ENCODE data around the gene SPTLC3.

SPTLC3 gene

DNA sequence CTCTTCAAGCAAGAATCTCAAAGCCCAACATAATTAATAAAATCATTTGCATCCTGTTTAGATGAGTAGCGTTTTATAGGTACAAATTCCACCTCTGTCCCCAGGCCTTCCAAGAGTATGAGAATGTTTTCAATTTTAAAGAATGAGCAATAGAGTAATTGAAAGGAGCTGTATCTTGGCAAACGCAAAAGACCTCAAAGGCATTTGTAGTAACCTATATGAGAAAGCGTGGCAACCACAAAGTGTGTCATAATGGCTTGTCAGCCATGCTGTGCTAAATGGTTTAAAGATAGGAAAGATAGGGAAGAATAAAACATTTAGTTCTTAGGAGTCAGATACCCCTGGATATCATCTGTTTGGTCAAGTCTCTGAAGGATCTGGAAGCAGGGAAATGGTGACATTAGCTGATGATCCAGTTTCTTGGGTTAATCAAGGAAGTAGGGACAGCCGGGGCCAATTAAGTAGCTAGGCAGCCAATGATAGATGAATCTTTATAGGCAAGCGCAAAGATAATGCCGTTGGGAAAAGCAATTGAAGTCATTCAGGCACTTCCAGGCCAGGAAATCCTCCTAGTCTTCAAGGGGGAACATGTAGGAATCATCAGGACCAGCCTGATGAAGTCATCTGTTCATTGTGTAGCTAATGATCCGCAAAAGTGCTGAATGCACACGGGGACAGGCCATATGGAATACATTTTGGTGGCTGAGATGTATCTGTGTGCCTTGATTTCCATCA lies 140.8 kb downstream of the SPTLC3 start:
- H2BK12ac ChIP-seq (ENCODE audit: low read length in 2 of 2): no peak overlapping the region
- no peaks in the 10 kb centered on the region for H3K9me3 ChIP-seq (ENCODE audit: control insufficient read depth, low read length)
- H3K79me1 ChIP-seq (replicated peaks; ENCODE audit: low read length, poor library complexity, severe bottlenecking): no peaks in the 10 kb centered on the region
- H2BK15ac ChIP-seq (ENCODE audit: low read depth, poor library complexity, severe bottlenecking): no peak overlapping the region
- no peak overlapping the region for H2BK5ac ChIP-seq (ENCODE audit: low read depth, low read length, poor library complexity, severe bottlenecking)
- no peak overlapping the region for H3K14ac ChIP-seq (ENCODE audit: low read length in 2 of 2)
- H2AFZ ChIP-seq (ENCODE audit: low read depth, low read length): no peak overlapping the region
- no peaks in the 10 kb centered on the region for H3K27me3 ChIP-seq (ENCODE audit: control insufficient read depth in 1 of 2, insufficient read depth in 1 of 2, low read length in 2 of 2)
- no peak for DNase-seq
- H3K4ac ChIP-seq (ENCODE audit: low read depth in 1 of 2, low read length in 2 of 2): no peak overlapping the region
- H3K4me1 ChIP-seq (ENCODE audit: control insufficient read depth, insufficient read depth, low read depth, low read length): peaks cover 5% of the 10 kb centered on the region
- 83% methylated on average over 5 of the region's 8 CpGs for WGBS
- no peak overlapping the region for H2AK5ac ChIP-seq (ENCODE audit: low read length, severe bottlenecking)
- no peak overlapping the region for H4K91ac ChIP-seq (ENCODE audit: low read length)
- H3K4me2 ChIP-seq (ENCODE audit: low read length, poor library complexity, severe bottlenecking): no peak overlapping the region
- no peak overlapping the region for H3K27ac ChIP-seq (ENCODE audit: low read length, poor library complexity, severe bottlenecking)
- no peak overlapping the region for H2BK120ac ChIP-seq (ENCODE audit: low read depth, low read length)
- peaks cover 6 to 8% of the 10 kb centered on the region in 2 experiments for H3K36me3 ChIP-seq (ENCODE audit: control insufficient read depth in 1 of 2, insufficient read depth in 2 of 2, low read depth in 1 of 2, low read length in 2 of 2)
- no peak overlapping the region for H3K18ac ChIP-seq (ENCODE audit: low read depth in 1 of 2, low read length in 2 of 2)
- no peak overlapping the region for H3K23ac ChIP-seq (ENCODE audit: low read length in 2 of 2)
- no peak overlapping the region for H4K8ac ChIP-seq (ENCODE audit: low read length)
- H3K4me3 ChIP-seq (ENCODE audit: insufficient read depth in 1 of 2, low read depth in 1 of 2, low read length in 2 of 2): no peak overlapping the region
- no peak overlapping the region for H3K9ac ChIP-seq (ENCODE audit: low read length)

DNA sequence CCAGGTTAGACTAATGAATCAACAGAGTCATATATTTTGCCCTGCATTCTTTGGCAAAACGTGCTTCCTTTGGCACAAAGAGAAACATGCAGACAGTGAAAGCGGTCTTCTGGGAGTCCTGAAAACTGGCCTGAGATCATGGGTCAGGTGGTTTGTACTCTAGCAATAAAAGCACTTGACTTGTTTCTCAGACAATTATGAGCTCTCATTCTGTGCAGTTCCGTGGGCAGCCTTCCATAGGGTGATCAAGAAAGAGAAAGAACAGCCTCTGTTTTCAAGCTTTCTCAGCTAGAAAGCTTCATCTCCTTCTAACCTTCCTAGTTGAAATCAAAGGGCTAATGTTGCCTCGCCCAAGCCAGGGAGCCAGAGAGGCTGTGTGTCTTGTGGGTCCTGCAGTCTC lies 149.6 kb downstream of the SPTLC3 start:
- H2BK5ac ChIP-seq (ENCODE audit: low read depth, low read length, poor library complexity, severe bottlenecking): no peak overlapping the region
- no peak overlapping the region for H2BK15ac ChIP-seq (ENCODE audit: low read depth, poor library complexity, severe bottlenecking)
- H3K4me2 ChIP-seq (ENCODE audit: low read length, poor library complexity, severe bottlenecking): no peak overlapping the region
- 69% methylated on average over 4 of the region's 4 CpGs for WGBS
- H2AFZ ChIP-seq (ENCODE audit: low read depth, low read length): no peak overlapping the region
- H3K4me3 ChIP-seq (ENCODE audit: insufficient read depth in 1 of 2, low read depth in 1 of 2, low read length in 2 of 2): no peak overlapping the region
- no peak overlapping the region for H3K14ac ChIP-seq (ENCODE audit: low read length in 2 of 2)
- H2AK5ac ChIP-seq (ENCODE audit: low read length, severe bottlenecking): no peak overlapping the region
- H3K18ac ChIP-seq (ENCODE audit: low read depth in 1 of 2, low read length in 2 of 2): no peak overlapping the region
- H3K4me1 ChIP-seq (ENCODE audit: control insufficient read depth, insufficient read depth, low read depth, low read length): no peaks in the 10 kb centered on the region
- no peaks in the 10 kb centered on the region for H3K27me3 ChIP-seq (ENCODE audit: control insufficient read depth in 1 of 2, insufficient read depth in 1 of 2, low read length in 2 of 2)
- no peak overlapping the region for H3K4ac ChIP-seq (ENCODE audit: low read depth in 1 of 2, low read length in 2 of 2)
- H4K91ac ChIP-seq (ENCODE audit: low read length): no peak overlapping the region
- H3K23ac ChIP-seq (ENCODE audit: low read length in 2 of 2): no peak overlapping the region
- peaks cover 8 to 20% of the 10 kb centered on the region in 2 experiments for H3K36me3 ChIP-seq (ENCODE audit: control insufficient read depth in 1 of 2, insufficient read depth in 2 of 2, low read depth in 1 of 2, low read length in 2 of 2)
- no peak overlapping the region for H3K27ac ChIP-seq (ENCODE audit: low read length, poor library complexity, severe bottlenecking)
- no peak overlapping the region for H2BK120ac ChIP-seq (ENCODE audit: low read depth, low read length)
- no peak overlapping the region for H3K9ac ChIP-seq (ENCODE audit: low read length)
- no peaks in the 10 kb centered on the region for H3K79me1 ChIP-seq (replicated peaks; ENCODE audit: low read length, poor library complexity, severe bottlenecking)
- H3K9me3 ChIP-seq (ENCODE audit: control insufficient read depth, low read length): no peaks in the 10 kb centered on the region
- H2BK12ac ChIP-seq (ENCODE audit: low read length in 2 of 2): no peak overlapping the region
- H4K8ac ChIP-seq (ENCODE audit: low read length): no peak overlapping the region
- DNase-seq: no peak

GRCh38 chr20:13159889-13160288 lies 151.1 kb downstream of the SPTLC3 start:
- Histone ChIP-seq H3K4ac (ENCODE audit: low read depth in 1 of 2, low read length in 2 of 2) (no peak overlapping the region), H3K27ac (ENCODE audit: low read length, poor library complexity, severe bottlenecking) (no peak overlapping the region), H2BK12ac (ENCODE audit: low read length in 2 of 2) (no peak overlapping the region), H3K36me3 (ENCODE audit: control insufficient read depth in 1 of 2, insufficient read depth in 2 of 2, low read depth in 1 of 2, low read length in 2 of 2) (peaks cover 2 to 11% of the 10 kb centered on the region in 2 experiments), H4K8ac (ENCODE audit: low read length) (no peak overlapping the region), H3K4me3 (ENCODE audit: insufficient read depth in 1 of 2, low read depth in 1 of 2, low read length in 2 of 2) (no peak overlapping the region), H3K79me1 (replicated peaks; ENCODE audit: low read length, poor library complexity, severe bottlenecking) (no peaks in the 10 kb centered on the region), H2BK5ac (ENCODE audit: low read depth, low read length, poor library complexity, severe bottlenecking) (no peak overlapping the region), H2BK15ac (ENCODE audit: low read depth, poor library complexity, severe bottlenecking) (no peak overlapping the region), H3K27me3 (ENCODE audit: control insufficient read depth in 1 of 2, insufficient read depth in 1 of 2, low read length in 2 of 2) (no peaks in the 10 kb centered on the region), H3K4me2 (ENCODE audit: low read length, poor library complexity, severe bottlenecking) (no peak overlapping the region), H3K4me1 (ENCODE audit: control insufficient read depth, insufficient read depth, low read depth, low read length) (no peaks in the 10 kb centered on the region), H3K14ac (ENCODE audit: low read length in 2 of 2) (no peak overlapping the region), H3K9ac (ENCODE audit: low read length) (no peak overlapping the region), H2AK5ac (ENCODE audit: low read length, severe bottlenecking) (no peak overlapping the region), H2BK120ac (ENCODE audit: low read depth, low read length) (no peak overlapping the region), H3K9me3 (ENCODE audit: control insufficient read depth, low read length) (no peaks in the 10 kb centered on the region), H3K18ac (ENCODE audit: low read depth in 1 of 2, low read length in 2 of 2) (no peak overlapping the region), H3K23ac (ENCODE audit: low read length in 2 of 2) (no peak overlapping the region), H4K91ac (ENCODE audit: low read length) (no peak overlapping the region), H2AFZ (ENCODE audit: low read depth, low read length) (no peak overlapping the region)
- WGBS: 91% methylated on average over 8 of the region's 9 CpGs
- DNase-seq: no peak

- H3K36me3 ChIP-seq (ENCODE audit: control insufficient read depth in 1 of 2, insufficient read depth in 2 of 2, low read depth in 1 of 2, low read length in 2 of 2): peaks cover 2 to 10% of the 10 kb centered on the region in 2 experiments
- no peaks in the 10 kb centered on the region for H3K9me3 ChIP-seq (ENCODE audit: control insufficient read depth, low read length)
- no peak for DNase-seq
- H3K4me2 ChIP-seq (ENCODE audit: low read length, poor library complexity, severe bottlenecking): no peak overlapping the region
- H3K27me3 ChIP-seq (ENCODE audit: control insufficient read depth in 1 of 2, insufficient read depth in 1 of 2, low read length in 2 of 2): no peaks in the 10 kb centered on the region
- H4K8ac ChIP-seq (ENCODE audit: low read length): no peak overlapping the region
- no peak overlapping the region for H2BK5ac ChIP-seq (ENCODE audit: low read depth, low read length, poor library complexity, severe bottlenecking)
- no peak overlapping the region for H2BK12ac ChIP-seq (ENCODE audit: low read length in 2 of 2)
- no peak overlapping the region for H3K27ac ChIP-seq (ENCODE audit: low read length, poor library complexity, severe bottlenecking)
- no peaks in the 10 kb centered on the region for H3K4me1 ChIP-seq (ENCODE audit: control insufficient read depth, insufficient read depth, low read depth, low read length)
- no peak overlapping the region for H2AFZ ChIP-seq (ENCODE audit: low read depth, low read length)
- H3K9ac ChIP-seq (ENCODE audit: low read length): no peak overlapping the region
- no peak overlapping the region for H2BK15ac ChIP-seq (ENCODE audit: low read depth, poor library complexity, severe bottlenecking)
- no peak overlapping the region for H2BK120ac ChIP-seq (ENCODE audit: low read depth, low read length)
- no peak overlapping the region for H3K14ac ChIP-seq (ENCODE audit: low read length in 2 of 2)
- no peak overlapping the region for H4K91ac ChIP-seq (ENCODE audit: low read length)
- H2AK5ac ChIP-seq (ENCODE audit: low read length, severe bottlenecking): no peak overlapping the region
- no peak overlapping the region for H3K4ac ChIP-seq (ENCODE audit: low read depth in 1 of 2, low read length in 2 of 2)
- no peak overlapping the region for H3K23ac ChIP-seq (ENCODE audit: low read length in 2 of 2)
- 63% methylated on average over 4 of the region's 4 CpGs for WGBS
- no peaks in the 10 kb centered on the region for H3K79me1 ChIP-seq (replicated peaks; ENCODE audit: low read length, poor library complexity, severe bottlenecking)
- H3K18ac ChIP-seq (ENCODE audit: low read depth in 1 of 2, low read length in 2 of 2): no peak overlapping the region
- no peak overlapping the region for H3K4me3 ChIP-seq (ENCODE audit: insufficient read depth in 1 of 2, low read depth in 1 of 2, low read length in 2 of 2)
These were observed 156.4 kb downstream of the SPTLC3 start for GRCh38 chr20:13165203-13165602.
